SHP77 treated with DMSO at 0.1 percent for 48 hours (cell line): ENCODE measurements around the gene GFPT1.

Experiments used
- DNase-seq: peaks from one replicate; lab custom pipeline; 2025; lab: John Stamatoyannopoulos, UW

The GFPT1 gene

GRCh38 chr2:69291004-69291650 is 95.9 kb downstream of the GFPT1 start:
- DNase-seq = no peak

GRCh38 chr2:69288429-69288828 is 98.6 kb downstream of the GFPT1 start:
- DNase-seq = no peak

- no peak for DNase-seq
Observed at GRCh38 chr2:69287544-69287943, 99.5 kb downstream of the GFPT1 start.

GRCh38 chr2:69285379-69285894 is 101.6 kb downstream of the GFPT1 start:
- no peak for DNase-seq

GRCh38 chr2:69280796-69281412 is 106.1 kb downstream of the GFPT1 start:
- no peak for DNase-seq

- DNase-seq = no peak
Observed at GRCh38 chr2:69279931-69280681, 106.9 kb downstream of the GFPT1 start.

GRCh38 chr2:69279211-69279610 is 107.8 kb downstream of the GFPT1 start:
- DNase-seq = no peak

GRCh38 chr2:69278366-69278765 is 108.7 kb downstream of the GFPT1 start:
- DNase-seq = no peak

GRCh38 chr2:69275490-69275889 is 111.5 kb downstream of the GFPT1 start:
- DNase-seq = no peak

GRCh38 chr2:69272803-69273471 is 114.1 kb downstream of the GFPT1 start:
- no peak for DNase-seq

- no peak for DNase-seq
Observed at GRCh38 chr2:69271831-69272257, 115.2 kb downstream of the GFPT1 start.
